Keratinocyte (primary cell): ENCODE data around the gene NMRAL1. TPM values are rescaled to one million over a fixed set of nuclear protein-coding genes. Genes with fewer than 3 reads are reported as not detected.

ENCODE experiments used
- DNase-seq: peaks from one replicate; pipeline ENCODE4 v3.0.0-alpha.2; 2011; ENCODE audit warnings: low read depth, missing footprints, low spot score
- FAIRE-seq: peaks from 2 replicates; lab custom pipeline; 2011; peaks lifted over from hg19 to GRCh38; lab: Jason Lieb, UNC
- H2AFZ ChIP-seq: 2 replicates; pipeline ENCODE4 v1.6.0; 2012; ENCODE audit warnings: low read length, control low read depth, inconsistent platforms; ENCODE audit not compliant: control insufficient read depth
- H3K27ac ChIP-seq: 2 replicates; pipeline ENCODE4 v1.5.1; 2011; ENCODE audit warnings: low read length; ENCODE audit not compliant: control insufficient read depth, insufficient read depth
- H3K27me3 ChIP-seq: 3 replicates; pipeline ENCODE4 v1.6.0; 2011; ENCODE audit warnings: low read length; ENCODE audit not compliant: control insufficient read depth, insufficient read depth; ENCODE audit errors: extremely low read depth
- H3K36me3 ChIP-seq, 2 experiments: 2 replicates in 1 of 2; 3 replicates in 1 of 2; pipeline ENCODE4 v1.5.1; 2011; ENCODE audit warnings: low read length in 2 of 2, mild to moderate bottlenecking in 1 of 2; ENCODE audit not compliant: control insufficient read depth in 2 of 2, insufficient read depth in 2 of 2; ENCODE audit errors: extremely low read depth in 1 of 2
- H3K4me1 ChIP-seq: 3 replicates; pipeline ENCODE4 v1.5.1; 2011; ENCODE audit warnings: low read length; ENCODE audit not compliant: control insufficient read depth, insufficient read depth; ENCODE audit errors: extremely low read depth
- H3K4me2 ChIP-seq: 3 replicates; pipeline ENCODE4 v1.6.0; 2011; ENCODE audit warnings: low read depth, low read length; ENCODE audit not compliant: control insufficient read depth, insufficient read depth; ENCODE audit errors: extremely low read depth
- H3K4me3 ChIP-seq, 3 experiments: fragments of 200-600 bp in 1 of 3; sonication (generic) in 1 of 3; 2 replicates in 2 of 3; 3 replicates in 1 of 3; pipeline ENCODE4 v1.5.1; 2011 to 2016; ENCODE audit warnings: low read length in 3 of 3, mild to moderate bottlenecking in 3 of 3, control low read depth in 2 of 3, inconsistent platforms in 1 of 3, low read depth in 1 of 3, mixed read lengths in 1 of 3, mixed run types in 1 of 3, moderate library complexity in 1 of 3; ENCODE audit not compliant: control insufficient read depth in 2 of 3, insufficient read depth in 2 of 3; ENCODE audit errors: extremely low read depth in 1 of 3
- H3K79me2 ChIP-seq: 2 replicates; pipeline ENCODE4 v1.6.0; 2012; ENCODE audit warnings: low read length; ENCODE audit not compliant: control insufficient read depth, insufficient read depth
- H3K9ac ChIP-seq: 3 replicates; pipeline ENCODE4 v1.6.0; 2011; ENCODE audit warnings: low read length; ENCODE audit not compliant: control insufficient read depth, insufficient read depth; ENCODE audit errors: extremely low read depth
- H3K9me1 ChIP-seq: 3 replicates; pipeline ENCODE4 v1.6.0; 2011; ENCODE audit warnings: low read length; ENCODE audit not compliant: control insufficient read depth, insufficient read depth; ENCODE audit errors: extremely low read depth
- H3K9me3 ChIP-seq: 2 replicates; pipeline ENCODE4 v1.5.1; 2012; ENCODE audit warnings: low read depth, low read length; ENCODE audit not compliant: control insufficient read depth
- H4K20me1 ChIP-seq: 3 replicates; pipeline ENCODE4 v1.6.0; 2011; ENCODE audit warnings: low read length; ENCODE audit not compliant: control insufficient read depth, insufficient read depth; ENCODE audit errors: extremely low read depth
- CTCF ChIP-seq, 3 experiments: IDR thresholded peaks in 1 of 3; conservative IDR thresholded peaks in 1 of 3; optimal IDR thresholded peaks in 1 of 3; 2 replicates in 2 of 3; 3 replicates in 1 of 3; pipeline versions ENCODE3 to v1.5.1; 2011; ENCODE audit warnings: low read length in 3 of 3, mild to moderate bottlenecking in 3 of 3, moderate library complexity in 2 of 3, control low read depth in 1 of 3, inconsistent platforms in 1 of 3; ENCODE audit not compliant: insufficient read depth in 2 of 3; ENCODE audit errors: extremely low read depth in 1 of 3
- EZH2 ChIP-seq: IDR thresholded peaks from one replicate; pipeline ENCODE4 v1.6.1; 2012; ENCODE audit warnings: inconsistent platforms, mild to moderate bottlenecking, low read length, moderate library complexity
- dilution Hi-C: fragments of 300-500 bp; cut with MboI; formaldehyde crosslinking; loops from one replicate; pipeline ENCODE4 v1.7.0; 2020; ENCODE audit warnings: low sequenced_read_pairs; ENCODE audit not compliant: extremely low pct_ligation_motif_present
- polyA plus RNA-seq, 5 experiments: library from polyadenylated mRNA; depleted of rRNA in 3 of 5; stranded (reverse) in 3 of 5; stranded (forward) in 1 of 5; unstranded in 1 of 5; fragments of >200 nt; gene quantifications; 1 replicate in 1 of 5; 2 replicates in 3 of 5; 3 replicates in 1 of 5; pipeline versions ENCODE4 v1.2.1 to v1.2.3, GENCODE V29; 2011 to 2012; ENCODE audit warnings: missing spikeins in 2 of 5, low read depth in 1 of 5, low replicate concordance in 1 of 5

NMRAL1 gene
- polyA plus RNA-seq, 1 donor (not counting 4 experiments of a cell fraction or from before 2014, with no cell fraction given): 39.5 TPM

- H3K9ac ChIP-seq: no peak overlapping the region
- no peaks in the 10 kb centered on the region for H3K9me3 ChIP-seq
- H3K27me3 ChIP-seq: no peaks in the 10 kb centered on the region
- DNase-seq (no peak), FAIRE-seq (no peak)
- no peak overlapping the region for H3K4me3 ChIP-seq
- no peaks in the 10 kb centered on the region for H4K20me1 ChIP-seq
- H3K36me3 ChIP-seq: peaks cover 7 to 16% of the 10 kb centered on the region in 2 experiments
- TF ChIP-seq CTCF (optimal IDR thresholded peaks at IDR 0.05 in 1 of 3, IDR thresholded peaks at IDR 0.05 in 1 of 3, conservative IDR thresholded peaks at IDR 0.05 in 1 of 3; ENCODE audit: extremely low read depth in 1 of 3, insufficient read depth in 2 of 3, low read length in 3 of 3): no peak
- TF ChIP-seq EZH2: no peak
- H3K79me2 ChIP-seq: peaks cover 90% of the 10 kb centered on the region
- H3K9me1 ChIP-seq: no peaks in the 10 kb centered on the region
- H3K4me1 ChIP-seq: peaks cover 35% of the 10 kb centered on the region
- H2AFZ ChIP-seq: no peak overlapping the region
- H3K27ac ChIP-seq: no peak overlapping the region
- dilution Hi-C loops: no loop called here
- H3K4me2 ChIP-seq: no peak overlapping the region
Measured at GRCh38 chr16:4481526-4481925, 7.1 kb upstream of the NMRAL1 start.

- Histone ChIP-seq H3K79me2 (peaks cover 77% of the 10 kb centered on the region), H3K4me3 (peak overlapping the region; percentile 75 to 97 (median 80)), H3K9ac (peak overlapping the region; percentile 89), H4K20me1 (no peaks in the 10 kb centered on the region), H3K9me3 (no peaks in the 10 kb centered on the region), H3K4me1 (peaks cover 52% of the 10 kb centered on the region), H3K4me2 (peak overlapping the region; percentile 76), H3K36me3 (peaks cover 0 to 6% of the 10 kb centered on the region in 2 experiments), H3K9me1 (no peaks in the 10 kb centered on the region), H3K27me3 (no peaks in the 10 kb centered on the region), H2AFZ (no peak overlapping the region), H3K27ac (peak overlapping the region; percentile 88)
- peak; percentile 80 for FAIRE-seq
- TF ChIP-seq EZH2: no peak
- TF ChIP-seq CTCF (optimal IDR thresholded peaks at IDR 0.05 in 1 of 3, IDR thresholded peaks at IDR 0.05 in 1 of 3, conservative IDR thresholded peaks at IDR 0.05 in 1 of 3; ENCODE audit: extremely low read depth in 1 of 3, insufficient read depth in 2 of 3, low read length in 3 of 3): peak in 1 of 3 experiments; percentile 33
- DNase-seq: no peak
- dilution Hi-C loops: no loop called here
Measured at GRCh38 chr16:4477966-4478365, 3.5 kb upstream of the NMRAL1 start.
